ENCODE results near the gene PAM16.

GRCh38 chr16:4340443-4340842 is 10.7 kb downstream of the PAM16 start:
- TF ChIP-seq EZH2phosphoT487 (IDR thresholded peaks at IDR 0.05; ENCODE audit: low read depth, severe bottlenecking, unreplicated experiment) (no peak), EZH2 (IDR thresholded peaks at IDR 0.05; ENCODE audit: borderline replicate concordance) (no peak), CTCF (IDR thresholded peaks at IDR 0.05; ENCODE audit: poor library complexity) (no peak)
